ENCODE data around the gene LYZL4. TPM values are rescaled to one million over a fixed set of nuclear protein-coding genes. Genes with fewer than 3 reads are reported as not detected.

Gene LYZL4
- total RNA-seq, 4 donors from 2014 or later = not detected

- Histone ChIP-seq H3K4me3 (replicated peaks in 1 of 3) (no peak overlapping the region), H3K27me3 (no peaks in the 10 kb centered on the region), H3K9me3 (no peaks in the 10 kb centered on the region), H3K36me3 (no peaks in the 10 kb centered on the region), H3K4me1 (no peaks in the 10 kb centered on the region), H3K27ac (no peak overlapping the region)
- intact Hi-C loops (cut with DNase I) = no loop called here
- DNase-seq = no peak
- no peak for TF ChIP-seq POLR2A (IDR thresholded peaks at IDR 0.05)
- TF ChIP-seq, protein P1, sequence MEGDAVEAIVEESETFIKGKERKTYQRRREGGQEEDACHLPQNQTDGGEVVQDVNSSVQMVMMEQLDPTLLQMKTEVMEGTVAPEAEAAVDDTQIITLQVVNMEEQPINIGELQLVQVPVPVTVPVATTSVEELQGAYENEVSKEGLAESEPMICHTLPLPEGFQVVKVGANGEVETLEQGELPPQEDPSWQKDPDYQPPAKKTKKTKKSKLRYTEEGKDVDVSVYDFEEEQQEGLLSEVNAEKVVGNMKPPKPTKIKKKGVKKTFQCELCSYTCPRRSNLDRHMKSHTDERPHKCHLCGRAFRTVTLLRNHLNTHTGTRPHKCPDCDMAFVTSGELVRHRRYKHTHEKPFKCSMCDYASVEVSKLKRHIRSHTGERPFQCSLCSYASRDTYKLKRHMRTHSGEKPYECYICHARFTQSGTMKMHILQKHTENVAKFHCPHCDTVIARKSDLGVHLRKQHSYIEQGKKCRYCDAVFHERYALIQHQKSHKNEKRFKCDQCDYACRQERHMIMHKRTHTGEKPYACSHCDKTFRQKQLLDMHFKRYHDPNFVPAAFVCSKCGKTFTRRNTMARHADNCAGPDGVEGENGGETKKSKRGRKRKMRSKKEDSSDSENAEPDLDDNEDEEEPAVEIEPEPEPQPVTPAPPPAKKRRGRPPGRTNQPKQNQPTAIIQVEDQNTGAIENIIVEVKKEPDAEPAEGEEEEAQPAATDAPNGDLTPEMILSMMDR (IDR thresholded peaks at IDR 0.05) = no peak
- 65 to 71% methylated on average over 2 of the region's 2 CpGs for WGBS, 2 donors
Observed at GRCh38 chr3:42351207-42351606, 59.2 kb downstream of the LYZL4 start.

GRCh38 chr3:42349765-42350594 lies 60.4 kb downstream of the LYZL4 start:
- no peaks in the 10 kb centered on the region for H3K4me1 ChIP-seq
- no peak for DNase-seq
- H3K36me3 ChIP-seq = no peaks in the 10 kb centered on the region
- 78 to 82% methylated on average over 7 of the region's 7 CpGs for WGBS, 2 donors
- H3K9me3 ChIP-seq = no peaks in the 10 kb centered on the region
- H3K27ac ChIP-seq = no peak overlapping the region
- H3K4me3 ChIP-seq (replicated peaks in 1 of 3) = no peak overlapping the region
- intact Hi-C loops (cut with DNase I) = no loop called here
- no peak for TF ChIP-seq POLR2A (IDR thresholded peaks at IDR 0.05)
- TF ChIP-seq, protein P1 (IDR thresholded peaks at IDR 0.05) = no peak
- H3K27me3 ChIP-seq = no peaks in the 10 kb centered on the region

GRCh38 chr3:42347928-42348327 lies 62.5 kb downstream of the LYZL4 start:
- 87 to 91% methylated on average over 2 of the region's 2 CpGs for WGBS, 2 donors
- no peak for DNase-seq
- no peaks in the 10 kb centered on the region for H3K9me3 ChIP-seq
- no peaks in the 10 kb centered on the region for H3K36me3 ChIP-seq
- H3K27ac ChIP-seq = no peak overlapping the region
- intact Hi-C loops (cut with DNase I) = no loop called here
- no peaks in the 10 kb centered on the region for H3K4me1 ChIP-seq
- TF ChIP-seq, protein P1 (IDR thresholded peaks at IDR 0.05) = no peak
- no peak for TF ChIP-seq POLR2A (IDR thresholded peaks at IDR 0.05)
- H3K4me3 ChIP-seq (replicated peaks in 1 of 3) = no peak overlapping the region
- no peaks in the 10 kb centered on the region for H3K27me3 ChIP-seq

Other genes with a start within 250 kb of the LYZL4 start
- gene CCK, start 144.4 kb downstream of the LYZL4 start, total RNA-seq = under 1 TPM in 1 of 4 donors, not detected in 3; 0.89 TPM
- gene VIPR1, start 92.0 kb upstream of the LYZL4 start, total RNA-seq = 100 to 1,000 TPM in 1 of 4 donors, 10 to 100 TPM in 2, 1 to 10 TPM in 1; 6.3 to 117 (median 26.0) TPM
- gene SEC22C, start 171.4 kb upstream of the LYZL4 start, total RNA-seq = 10 to 100 TPM; 59.9 to 66.4 (median 62.7) TPM
- 10 to 100 TPM; 16.0 to 54.0 (median 27.9) TPM for gene SS18L2, start 180.2 kb upstream of the LYZL4 start, total RNA-seq
- 100 to 1,000 TPM; 157 to 383 (median 197) TPM for gene NKTR, start 190.1 kb upstream of the LYZL4 start, total RNA-seq
- 10 to 100 TPM; 33.3 to 44.4 (median 42.0) TPM for gene ZBTB47, start 243.1 kb upstream of the LYZL4 start, total RNA-seq

Data from thyroid gland (tissue), 4 donors.